Suprapubic skin (tissue), 3 donors: Measurements from ENCODE around the gene CCDC13.

Source experiments
- CTCF ChIP-seq, 2 donors: fragments of 200-600 bp in 1 of 2; fragments of 450-650 bp in 1 of 2; sonication (generic) in 1 of 2; IDR thresholded peaks; one replicate each; pipeline ENCODE4 v1.5.1; 2016 to 2019; ENCODE audit warnings: antibody characterized with exemption in 2 of 2, mild to moderate bottlenecking in 1 of 2, moderate library complexity in 1 of 2
- EP300 ChIP-seq: sonication (generic); formaldehyde crosslinking; IDR thresholded peaks from one replicate; pipeline ENCODE4 v1.6.1; 2017; ENCODE audit warnings: antibody characterized with exemption
- POLR2A ChIP-seq, 2 donors: fragments of 450-650 bp; IDR thresholded peaks; one replicate each; pipeline ENCODE4 v1.6.1; 2017; ENCODE audit warnings: antibody characterized with exemption in 2 of 2, mild to moderate bottlenecking in 2 of 2, moderate library complexity in 2 of 2

- TF ChIP-seq CTCF (IDR thresholded peaks at IDR 0.05) (no peak), POLR2A (IDR thresholded peaks at IDR 0.05) (no peak), EP300 (no peak)
These were observed 42.0 kb upstream of the CCDC13 start for GRCh38 chr3:42814914-42815507.
